ENCODE data around the gene WNK3. TPM values are rescaled to one million over a fixed set of nuclear protein-coding genes. Genes with fewer than 3 reads are reported as not detected.

WNK3 gene
- total and polyA plus RNA-seq, 10 of the 15 experiments (the other 5 are each of a cell fraction or from before 2014, with no cell fraction given) = 0.02 to 0.15 (median 0.03) TPM; not detected in 1

DNA sequence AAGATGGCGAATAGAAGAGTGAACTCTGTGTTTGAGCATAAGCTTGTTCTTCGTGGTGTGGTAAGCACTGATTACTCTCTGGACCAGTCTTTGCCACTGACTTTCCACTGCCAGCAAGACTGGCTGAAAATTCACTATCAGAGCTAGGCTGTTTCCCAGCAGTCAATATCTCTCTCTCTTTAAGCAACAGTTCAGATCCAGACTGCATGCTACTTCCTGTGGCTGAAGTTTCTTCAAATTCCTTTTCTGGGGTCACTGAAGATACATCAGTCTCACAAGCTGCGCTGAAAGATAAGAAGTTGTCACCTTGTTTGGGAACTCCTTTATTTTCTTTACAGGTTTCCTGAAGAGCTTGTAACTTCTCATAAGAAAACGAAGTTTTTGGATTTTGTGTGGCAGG is 120.8 kb downstream of the WNK3 start:
- DNase-seq (ENCODE audit: low read depth, low spot score) = no peak
- no peak for FAIRE-seq
- H4K20me1 ChIP-seq (ENCODE audit: control insufficient read depth, insufficient read depth) = no peaks in the 10 kb centered on the region
- in situ Hi-C loops (cut with MboI) = no loop called here
- TF ChIP-seq NFXL1 (IDR thresholded peaks at IDR 0.05; ENCODE audit: borderline replicate concordance) (no peak), IRF3 (IDR thresholded peaks at IDR 0.05) (no peak), IRF4 (IDR thresholded peaks at IDR 0.05; ENCODE audit: low read depth, low read length) (no peak), BMI1 (IDR thresholded peaks at IDR 0.05; ENCODE audit: borderline replicate concordance) (no peak), IRF5 (IDR thresholded peaks at IDR 0.05; ENCODE audit: borderline replicate concordance) (no peak), YBX1 (IDR thresholded peaks at IDR 0.05) (no peak), SPI1 (IDR thresholded peaks at IDR 0.05; ENCODE audit: borderline replicate concordance, insufficient read depth, low read depth, low read length) (no peak)
- TF ChIP-seq, protein P1, sequence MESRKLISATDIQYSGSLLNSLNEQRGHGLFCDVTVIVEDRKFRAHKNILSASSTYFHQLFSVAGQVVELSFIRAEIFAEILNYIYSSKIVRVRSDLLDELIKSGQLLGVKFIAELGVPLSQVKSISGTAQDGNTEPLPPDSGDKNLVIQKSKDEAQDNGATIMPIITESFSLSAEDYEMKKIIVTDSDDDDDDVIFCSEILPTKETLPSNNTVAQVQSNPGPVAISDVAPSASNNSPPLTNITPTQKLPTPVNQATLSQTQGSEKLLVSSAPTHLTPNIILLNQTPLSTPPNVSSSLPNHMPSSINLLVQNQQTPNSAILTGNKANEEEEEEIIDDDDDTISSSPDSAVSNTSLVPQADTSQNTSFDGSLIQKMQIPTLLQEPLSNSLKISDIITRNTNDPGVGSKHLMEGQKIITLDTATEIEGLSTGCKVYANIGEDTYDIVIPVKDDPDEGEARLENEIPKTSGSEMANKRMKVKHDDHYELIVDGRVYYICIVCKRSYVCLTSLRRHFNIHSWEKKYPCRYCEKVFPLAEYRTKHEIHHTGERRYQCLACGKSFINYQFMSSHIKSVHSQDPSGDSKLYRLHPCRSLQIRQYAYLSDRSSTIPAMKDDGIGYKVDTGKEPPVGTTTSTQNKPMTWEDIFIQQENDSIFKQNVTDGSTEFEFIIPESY (IDR thresholded peaks at IDR 0.05) = no peak
- ATAC-seq = no peak
- no peak overlapping the region for H2AFZ ChIP-seq (ENCODE audit: control insufficient read depth, low read depth, low read length)
- SMC1A ChIA-PET (ENCODE audit: uncharacterized antibody, unreplicated experiment) = interaction anchor here (0.8 to 1.0 kb wide), 2 partner anchors 9 to 13 kb away, joined by 3 read pairs; no protein-coding TSS in a partner anchor
- no peaks in the 10 kb centered on the region for H3K27me3 ChIP-seq (replicated peaks in 1 of 2; ENCODE audit: control insufficient read depth in 2 of 2, insufficient read depth in 2 of 2, low read length in 1 of 2)
- CTCF ChIA-PET = no interaction called here
- POLR2A ChIA-PET = no interaction called here
- no peak overlapping the region for H3K27ac ChIP-seq (ENCODE audit: control insufficient read depth, insufficient read depth)
- H3K4me3 ChIP-seq = no peak overlapping the region
- no TSS peak for BruUV-seq (replicated peaks)
- no peaks in the 10 kb centered on the region for H3K79me2 ChIP-seq (ENCODE audit: control insufficient read depth, insufficient read depth, low read length)
- no peaks in the 10 kb centered on the region for H3K36me3 ChIP-seq (ENCODE audit: control insufficient read depth in 2 of 2, insufficient read depth in 2 of 2, low read length in 1 of 2)
- WGBS (ENCODE audit: insufficient coverage, insufficient replicate concordance, low lambda C conversion rate, missing lambda C conversion rate) = 24% methylated on average over 4 of the region's 4 CpGs
- intact Hi-C loops (cut with micrococcal nuclease; ENCODE audit: unreplicated experiment) = no loop called here
- no peaks in the 10 kb centered on the region; the same call in 2 of the 3 replicates for H3K9me3 ChIP-seq (replicated peaks; ENCODE audit: control insufficient read depth, insufficient read depth, low read length)
- no peaks in the 10 kb centered on the region for H3K4me1 ChIP-seq (ENCODE audit: control insufficient read depth, insufficient read depth, low read length)
- no peak overlapping the region for H3K4me2 ChIP-seq (ENCODE audit: control insufficient read depth, insufficient read depth)
- no peak overlapping the region for H3K9ac ChIP-seq (ENCODE audit: control insufficient read depth, insufficient read depth, low read length)
- RAD21 ChIA-PET (ENCODE audit: unreplicated experiment) = no interaction called here

Data from GM12878 (cell line).